T-helper 2 cell treated with Interferon-gamma antibody and Interleukin-4, amounts not matched to agents 5 μg/mL and 100 μg/mL, for 36 hours (primary cell): ENCODE data around the gene MYO3B.
"Not testable (repeated sequence)": the region's sequence is repeated elsewhere in the genome, so short reads cannot be mapped to it uniquely, and the experiment has no call there.

Source experiments
- DNase-seq: peaks from one replicate; pipeline ENCODE4 v3.0.0; 2021; ENCODE audit warnings: low spot score
- H3K27ac Mint-ChIP-seq: one replicate; pipeline ENCODE4 v1.8.0; 2021; ENCODE audit warnings: mild to moderate bottlenecking, mixed read lengths
- H3K27me3 Mint-ChIP-seq: one replicate; pipeline ENCODE4 v1.8.0; 2021; ENCODE audit warnings: low read depth, mixed read lengths
- H3K36me3 Mint-ChIP-seq: one replicate; pipeline ENCODE4 v1.8.0; 2021; ENCODE audit warnings: low read depth, mixed read lengths
- H3K4me1 Mint-ChIP-seq: one replicate; pipeline ENCODE4 v1.8.0; 2021; ENCODE audit warnings: low read depth, mixed read lengths
- H3K4me3 Mint-ChIP-seq: one replicate; pipeline ENCODE4 v1.8.0; 2022; ENCODE audit warnings: mild to moderate bottlenecking, moderate library complexity, mixed read lengths
- H3K9me3 Mint-ChIP-seq: one replicate; pipeline ENCODE4 v1.8.0; 2021; ENCODE audit warnings: mixed read lengths

Gene MYO3B

GRCh38 chr2:170277951-170278350 lies 100.0 kb downstream of the MYO3B start:
- DNase-seq = no peak
- H3K36me3 Mint-ChIP-seq = no peaks in the 10 kb centered on the region
- no peak overlapping the region for H3K27ac Mint-ChIP-seq
- H3K9me3 Mint-ChIP-seq = no peaks in the 10 kb centered on the region
- no peaks in the 10 kb centered on the region for H3K4me1 Mint-ChIP-seq
- no peak overlapping the region for H3K4me3 Mint-ChIP-seq
- peaks cover 44% of the 10 kb centered on the region for H3K27me3 Mint-ChIP-seq

- H3K27ac Mint-ChIP-seq, H3K9me3 Mint-ChIP-seq, H3K4me3 Mint-ChIP-seq, DNase-seq, H3K4me1 Mint-ChIP-seq, H3K36me3 Mint-ChIP-seq: not testable (repeated sequence)
- H3K27me3 Mint-ChIP-seq = peaks cover 42% of the 10 kb centered on the region
Observed at GRCh38 chr2:170279615-170280014, 101.7 kb downstream of the MYO3B start.

- Mint-ChIP-seq H3K27ac (no peak overlapping the region), H3K36me3 (no peaks in the 10 kb centered on the region), H3K4me1 (no peaks in the 10 kb centered on the region), H3K27me3 (peaks cover 47% of the 10 kb centered on the region), H3K4me3 (no peak overlapping the region), H3K9me3 (no peaks in the 10 kb centered on the region)
- DNase-seq = no peak
Observed at GRCh38 chr2:170282851-170283250, 104.9 kb downstream of the MYO3B start.

GRCh38 chr2:170284205-170284604 lies 106.3 kb downstream of the MYO3B start:
- H3K36me3 Mint-ChIP-seq = no peaks in the 10 kb centered on the region
- no peaks in the 10 kb centered on the region for H3K9me3 Mint-ChIP-seq
- H3K27me3 Mint-ChIP-seq = peaks cover 53% of the 10 kb centered on the region
- no peak for DNase-seq
- H3K4me3 Mint-ChIP-seq = no peak overlapping the region
- no peaks in the 10 kb centered on the region for H3K4me1 Mint-ChIP-seq
- H3K27ac Mint-ChIP-seq = no peak overlapping the region

- Mint-ChIP-seq H3K9me3 (peaks cover 6% of the 10 kb centered on the region), H3K27me3 (peaks cover 50% of the 10 kb centered on the region), H3K4me3 (no peak overlapping the region), H3K27ac (no peak overlapping the region), H3K4me1 (no peaks in the 10 kb centered on the region), H3K36me3 (no peaks in the 10 kb centered on the region)
- no peak for DNase-seq
Observed at GRCh38 chr2:170288859-170289258, 110.9 kb downstream of the MYO3B start.

- Mint-ChIP-seq H3K27ac (no peak overlapping the region), H3K36me3 (no peaks in the 10 kb centered on the region), H3K9me3 (peaks cover 6% of the 10 kb centered on the region), H3K27me3 (peaks cover 53% of the 10 kb centered on the region), H3K4me3 (no peak overlapping the region), H3K4me1 (no peaks in the 10 kb centered on the region)
- no peak for DNase-seq
Observed at GRCh38 chr2:170291474-170291873, 113.5 kb downstream of the MYO3B start.

GRCh38 chr2:170292415-170292814 lies 114.5 kb downstream of the MYO3B start:
- DNase-seq = no peak
- Mint-ChIP-seq H3K36me3 (no peaks in the 10 kb centered on the region), H3K4me1 (no peaks in the 10 kb centered on the region), H3K27me3 (peaks cover 52% of the 10 kb centered on the region), H3K9me3 (peaks cover 6% of the 10 kb centered on the region), H3K4me3 (no peak overlapping the region), H3K27ac (no peak overlapping the region)

GRCh38 chr2:170297496-170297895 lies 119.5 kb downstream of the MYO3B start:
- Mint-ChIP-seq H3K36me3 (no peaks in the 10 kb centered on the region), H3K4me3 (no peak overlapping the region), H3K9me3 (no peaks in the 10 kb centered on the region), H3K27me3 (peaks cover 23% of the 10 kb centered on the region), H3K4me1 (peaks cover 7% of the 10 kb centered on the region), H3K27ac (no peak overlapping the region)
- DNase-seq = no peak

- Mint-ChIP-seq H3K36me3 (no peaks in the 10 kb centered on the region), H3K4me1 (peaks cover 7% of the 10 kb centered on the region), H3K27ac (no peak overlapping the region), H3K9me3 (no peaks in the 10 kb centered on the region), H3K4me3 (no peak overlapping the region), H3K27me3 (peaks cover 23% of the 10 kb centered on the region)
- DNase-seq = no peak
Observed at GRCh38 chr2:170298115-170298514, 120.2 kb downstream of the MYO3B start.

- Mint-ChIP-seq H3K36me3 (no peaks in the 10 kb centered on the region), H3K9me3 (no peaks in the 10 kb centered on the region), H3K4me3 (no peak overlapping the region), H3K27ac (no peak overlapping the region), H3K4me1 (peaks cover 7% of the 10 kb centered on the region), H3K27me3 (peaks cover 18% of the 10 kb centered on the region)
- no peak for DNase-seq
Observed at GRCh38 chr2:170298861-170299429, 121.0 kb downstream of the MYO3B start.

- Mint-ChIP-seq H3K4me1 (peaks cover 7% of the 10 kb centered on the region), H3K27me3 (peaks cover 18% of the 10 kb centered on the region), H3K27ac (no peak overlapping the region), H3K9me3 (no peaks in the 10 kb centered on the region), H3K4me3 (no peak overlapping the region), H3K36me3 (no peaks in the 10 kb centered on the region)
- DNase-seq = no peak
Observed at GRCh38 chr2:170300993-170301392, 123.0 kb downstream of the MYO3B start.

- no peaks in the 10 kb centered on the region for H3K9me3 Mint-ChIP-seq
- no peak overlapping the region for H3K27ac Mint-ChIP-seq
- no peak overlapping the region for H3K4me3 Mint-ChIP-seq
- H3K4me1 Mint-ChIP-seq = peaks cover 7% of the 10 kb centered on the region
- peaks cover 18% of the 10 kb centered on the region for H3K27me3 Mint-ChIP-seq
- no peak for DNase-seq
- H3K36me3 Mint-ChIP-seq = no peaks in the 10 kb centered on the region
Observed at GRCh38 chr2:170301626-170302025, 123.7 kb downstream of the MYO3B start.

GRCh38 chr2:170305711-170306110 lies 127.8 kb downstream of the MYO3B start:
- no peaks in the 10 kb centered on the region for H3K36me3 Mint-ChIP-seq
- no peak for DNase-seq
- H3K27ac Mint-ChIP-seq = no peak overlapping the region
- H3K27me3 Mint-ChIP-seq = peaks cover 20% of the 10 kb centered on the region
- no peaks in the 10 kb centered on the region for H3K9me3 Mint-ChIP-seq
- no peaks in the 10 kb centered on the region for H3K4me1 Mint-ChIP-seq
- no peak overlapping the region for H3K4me3 Mint-ChIP-seq

- Mint-ChIP-seq H3K36me3 (no peaks in the 10 kb centered on the region), H3K4me1 (peaks cover under 1% of the 10 kb centered on the region), H3K27ac (no peak overlapping the region), H3K4me3 (no peak overlapping the region), H3K9me3 (no peaks in the 10 kb centered on the region), H3K27me3 (peaks cover 19% of the 10 kb centered on the region)
- no peak for DNase-seq
Observed at GRCh38 chr2:170306293-170306873, 128.4 kb downstream of the MYO3B start.

GRCh38 chr2:170307052-170307451 lies 129.1 kb downstream of the MYO3B start:
- no peaks in the 10 kb centered on the region for H3K9me3 Mint-ChIP-seq

More at GRCh38 chr2:170307052-170307451, 129.1 kb downstream of the MYO3B start:
- Mint-ChIP-seq H3K27me3 (peaks cover 19% of the 10 kb centered on the region), H3K36me3 (no peaks in the 10 kb centered on the region), H3K4me1 (peaks cover 3% of the 10 kb centered on the region), H3K27ac (no peak overlapping the region), H3K4me3 (no peak overlapping the region)
- DNase-seq = no peak
